Naive thymus-derived CD4-positive, alpha-beta T cell (primary cell): ENCODE results near the gene TMEM129. TPM values are rescaled to one million over a fixed set of nuclear protein-coding genes. Genes with fewer than 3 reads are reported as not detected.
A peak's percentile ranks its signal among the peaks of the same experiment; 100 is the strongest.

ENCODE experiments used
- ATAC-seq: fragments of 150-1000 bp; cut with Tn5 transposase; 2 replicates; pipeline ENCODE4 v1.10.0; 2021; ENCODE audit warnings: mild to moderate bottlenecking, moderate library complexity
- CTCF ChIA-PET: fragments of 350-600 bp; sonication (Branson Sonifier 250); formaldehyde crosslinking; loops from one replicate; lab custom pipeline; 2021; ENCODE audit warnings: antibody characterized with exemption; lab: Charles Lee
- POLR2A ChIA-PET: fragments of 350-600 bp; sonication (Branson Sonifier 250); formaldehyde crosslinking; loops from one replicate; lab custom pipeline; 2021; ENCODE audit warnings: antibody characterized with exemption, inconsistent platforms; lab: Charles Lee
- DNase-seq, 9 donors: peaks; one replicate each; pipeline versions ENCODE4 v3.0.0 to v3.0.0-alpha.2; 2020 to 2022; ENCODE audit warnings: mixed read lengths in 1 of 9
- H3K27ac ChIP-seq: one replicate; pipeline ENCODE4 v1.7.0; 2013; ENCODE audit warnings: mild to moderate bottlenecking, low read depth, low read length, moderate library complexity
- H3K27me3 ChIP-seq, 2 donors: one replicate each; pipeline ENCODE4 v1.7.0; 2013; ENCODE audit warnings: low read length in 2 of 2, mild to moderate bottlenecking in 2 of 2, moderate library complexity in 2 of 2; ENCODE audit not compliant: control insufficient read depth in 2 of 2, insufficient read depth in 2 of 2
- H3K36me3 ChIP-seq, 3 experiments: 1 replicate in 2 of 3; 2 replicates in 1 of 3; pipeline ENCODE4 v1.7.0; 2013; ENCODE audit warnings: low read length in 3 of 3, mild to moderate bottlenecking in 3 of 3, moderate library complexity in 1 of 3; ENCODE audit not compliant: insufficient read depth in 3 of 3, control insufficient read depth in 2 of 3
- H3K4me1 ChIP-seq, 2 donors: one replicate each; pipeline ENCODE4 v1.7.0; 2013; ENCODE audit warnings: low read length in 2 of 2, mild to moderate bottlenecking in 2 of 2, moderate library complexity in 1 of 2; ENCODE audit not compliant: control insufficient read depth in 2 of 2, insufficient read depth in 2 of 2
- H3K4me3 ChIP-seq: 2 replicates; pipeline ENCODE4 v1.7.0; 2013; ENCODE audit warnings: mild to moderate bottlenecking, low read length
- H3K9me3 ChIP-seq, 3 experiments: 1 replicate in 2 of 3; 2 replicates in 1 of 3; pipeline ENCODE4 v1.7.0; 2013; ENCODE audit warnings: low read length in 3 of 3; ENCODE audit not compliant: control insufficient read depth in 2 of 3
- H3K27ac Mint-ChIP-seq, 9 donors: one replicate each; pipeline ENCODE4 v1.8.0; 2020 to 2022; ENCODE audit warnings: mixed read lengths in 9 of 9, mild to moderate bottlenecking in 8 of 9, moderate library complexity in 5 of 9, inconsistent platforms in 2 of 9
- H3K27me3 Mint-ChIP-seq, 5 donors: one replicate each; pipeline ENCODE4 v1.8.0; 2021 to 2022; ENCODE audit warnings: mixed read lengths in 5 of 5, mild to moderate bottlenecking in 1 of 5
- H3K36me3 Mint-ChIP-seq, 5 donors: one replicate each; pipeline ENCODE4 v1.8.0; 2020 to 2022; ENCODE audit warnings: mixed read lengths in 5 of 5, mild to moderate bottlenecking in 3 of 5, inconsistent platforms in 1 of 5
- H3K4me1 Mint-ChIP-seq, 7 donors: one replicate each; pipeline ENCODE4 v1.8.0; 2020 to 2022; ENCODE audit warnings: mixed read lengths in 7 of 7, mild to moderate bottlenecking in 3 of 7, inconsistent platforms in 1 of 7
- H3K4me3 Mint-ChIP-seq, 10 donors: one replicate each; pipeline ENCODE4 v1.8.0; 2020 to 2022; ENCODE audit warnings: mild to moderate bottlenecking in 10 of 10, mixed read lengths in 10 of 10, moderate library complexity in 6 of 10, inconsistent platforms in 2 of 10
- H3K9me3 Mint-ChIP-seq, 11 donors: one replicate each; pipeline ENCODE4 v1.8.0; 2020 to 2022; ENCODE audit warnings: mixed read lengths in 11 of 11, mild to moderate bottlenecking in 4 of 11, inconsistent platforms in 1 of 11, moderate library complexity in 1 of 11
- intact Hi-C, 2 donors: fragments of 100-400 bp; cut with micrococcal nuclease; formaldehyde crosslinking; loops; one replicate each; pipeline ENCODE4 v1.15.1; 2023
- polyA plus RNA-seq, 2 donors: library from polyadenylated mRNA; unstranded; fragments of 300-500 nt; fragmentation: Illumina TruSeq; gene quantifications; one replicate each; pipeline ENCODE4 v1.2.3, GENCODE V29; 2021
- total RNA-seq, 6 experiments: library from RNA in 5 of 6; stranded (reverse) in 5 of 6; gene quantifications; 1 replicate in 5 of 6; 2 replicates in 1 of 6; pipeline ENCODE4 v1.2.3 and lab custom pipeline; 2021 to 2026

The TMEM129 gene
- total RNA-seq, result 10 to 100 TPM; 20.0 to 41.1 (median 26.7) TPM
- polyA plus RNA-seq, result 10 to 100 TPM; 34.9 to 44.7 TPM
- 27.1 reads per million, percentile 57 among the genes with 10 or more reads in this experiment for total RNA-seq (lab: John Stamatoyannopoulos, UW)

- CTCF ChIA-PET, result interaction anchor here (0.5 to 0.9 kb wide), 3 partner anchors 8 to 784 kb away, joined by 3 to 4 read pairs (median 4); no protein-coding TSS in a partner anchor
- Histone ChIP-seq H3K27me3 (no peaks in the 10 kb centered on the region), H3K4me1 (peaks cover 45 to 52% of the 10 kb centered on the region in 2 donors), H3K27ac (peak within 1 kb of the TSS; percentile 88), H3K36me3 (peaks cover 0 to 35% (median 4%) of the 10 kb centered on the region in 3 experiments), H3K9me3 (no peaks in the 10 kb centered on the region), H3K4me3 (peak within 1 kb of the TSS; percentile 70)
- intact Hi-C loops, result loop anchor here (1.0 to 5.0 kb wide), 9 partner anchors 9 to 1241 kb away; partner anchors contain the start of genes NSD2 (in 2 of the 2), SLBP (in 2 of the 2), FAM53A (in 1 of the 2) and GRK4 (in 1 of the 2)
- Mint-ChIP-seq H3K27ac (peak within 1 kb of the TSS; percentile 98 to 100 (median 99)), H3K4me1 (peaks cover 25 to 56% (median 52%) of the 10 kb centered on the region in 7 donors), H3K27me3 (no peaks in the 10 kb centered on the region), H3K36me3 (peaks cover 0 to 30% (median 4%) of the 10 kb centered on the region in 5 donors), H3K4me3 (peak within 1 kb of the TSS; percentile 79 to 97 (median 93)), H3K9me3 (peaks cover 0 to 2% (median 0%) of the 10 kb centered on the region in 11 donors)
- ATAC-seq (peak; percentile 92), DNase-seq (peak; percentile 79 to 97 (median 95))
- POLR2A ChIA-PET, result interaction anchor here (1.0 to 7.4 kb wide), 8 partner anchors 8 to 375 kb away, joined by 3 to 119 read pairs (median 6); partner anchors contain the start of gene SLBP
Measured at GRCh38 chr4:1721003-1721665, at the start of gene TMEM129, which contains the start of gene TACC3. Gene TMEM129, minus strand, starts transcription at chr4:1721323. Its CDS starts 486 bp downstream, at chr4:1720837. Gene TACC3, plus strand, starts transcription at chr4:1721521. Its CDS starts 1,901 bp downstream, at chr4:1723422.

- Mint-ChIP-seq H3K27ac (no peak overlapping the region), H3K36me3 (no peaks in the 10 kb centered on the region), H3K9me3 (no peaks in the 10 kb centered on the region), H3K4me1 (peaks cover 0 to 7% (median 0%) of the 10 kb centered on the region in 7 donors), H3K4me3 (peak overlapping the region in 1 of 10 donors; percentile 23), H3K27me3 (peaks cover 0 to 10% (median 4%) of the 10 kb centered on the region in 5 donors)
- H3K4me1 ChIP-seq, result no peaks in the 10 kb centered on the region
- DNase-seq (no peak), ATAC-seq (no peak)
- intact Hi-C loops, result no loop called here
- H3K36me3 ChIP-seq, result no peaks in the 10 kb centered on the region
- H3K27me3 ChIP-seq, result no peaks in the 10 kb centered on the region
- no peaks in the 10 kb centered on the region for H3K9me3 ChIP-seq
- no peak overlapping the region for H3K4me3 ChIP-seq
- ChIA-PET POLR2A (no interaction called here), CTCF (no interaction called here)
- H3K27ac ChIP-seq, result no peak overlapping the region
Measured at GRCh38 chr4:1770791-1771231, 49.7 kb upstream of the TMEM129 start.

GRCh38 chr4:1770245-1770644, 49.1 kb upstream of the TMEM129 start:
- no peak overlapping the region for H3K4me3 ChIP-seq
- H3K27me3 ChIP-seq, result no peaks in the 10 kb centered on the region
- H3K9me3 ChIP-seq, result no peaks in the 10 kb centered on the region
- no peak overlapping the region for H3K27ac ChIP-seq
- ChIA-PET CTCF (no interaction called here), POLR2A (no interaction called here)
- no peaks in the 10 kb centered on the region for H3K4me1 ChIP-seq
- Mint-ChIP-seq H3K36me3 (no peaks in the 10 kb centered on the region), H3K4me1 (peaks cover 0 to 9% (median 0%) of the 10 kb centered on the region in 7 donors), H3K27ac (no peak overlapping the region), H3K4me3 (peak overlapping the region in 1 of 10 donors; percentile 23), H3K27me3 (peaks cover 3 to 15% (median 9%) of the 10 kb centered on the region in 5 donors), H3K9me3 (no peaks in the 10 kb centered on the region)
- H3K36me3 ChIP-seq, result no peaks in the 10 kb centered on the region
- intact Hi-C loops, result no loop called here
- DNase-seq (no peak), ATAC-seq (no peak)

- H3K27ac ChIP-seq, result no peak overlapping the region
- ChIA-PET CTCF (no interaction called here), POLR2A (no interaction called here)
- H3K27me3 ChIP-seq, result no peaks in the 10 kb centered on the region
- no peak overlapping the region for H3K4me3 Mint-ChIP-seq
- no peak for DNase-seq
- peaks cover 0 to 9% (median 0%) of the 10 kb centered on the region in 7 donors for H3K4me1 Mint-ChIP-seq
- H3K36me3 ChIP-seq, result no peaks in the 10 kb centered on the region
- H3K27ac Mint-ChIP-seq, result no peak overlapping the region
- H3K27me3 Mint-ChIP-seq, result peaks cover 4 to 21% (median 9%) of the 10 kb centered on the region in 5 donors
- no peaks in the 10 kb centered on the region for H3K36me3 Mint-ChIP-seq
- no peaks in the 10 kb centered on the region for H3K4me1 ChIP-seq
- H3K4me3 ChIP-seq, result no peak overlapping the region
- ATAC-seq, result no peak
- no peaks in the 10 kb centered on the region for H3K9me3 ChIP-seq
- intact Hi-C loops, result no loop called here
- H3K9me3 Mint-ChIP-seq, result no peaks in the 10 kb centered on the region
Measured at GRCh38 chr4:1769692-1770091, 48.6 kb upstream of the TMEM129 start.

GRCh38 chr4:1768367-1769034, 47.4 kb upstream of the TMEM129 start:
- intact Hi-C loops, result no loop called here
- Mint-ChIP-seq H3K4me1 (peaks cover 0 to 9% (median 0%) of the 10 kb centered on the region in 7 donors), H3K27ac (no peak overlapping the region), H3K4me3 (peak overlapping the region in 9 of 10 donors; percentile 39 to 82 (median 73)), H3K36me3 (no peaks in the 10 kb centered on the region), H3K27me3 (peaks cover 4 to 29% (median 10%) of the 10 kb centered on the region in 5 donors), H3K9me3 (no peaks in the 10 kb centered on the region)
- Histone ChIP-seq H3K27me3 (no peaks in the 10 kb centered on the region), H3K4me3 (no peak overlapping the region), H3K4me1 (no peaks in the 10 kb centered on the region), H3K9me3 (no peaks in the 10 kb centered on the region), H3K36me3 (no peaks in the 10 kb centered on the region), H3K27ac (no peak overlapping the region)
- DNase-seq (no peak), ATAC-seq (no peak)
- ChIA-PET CTCF (no interaction called here), POLR2A (no interaction called here)

GRCh38 chr4:1767770-1768366, 46.7 kb upstream of the TMEM129 start:
- ChIA-PET POLR2A (no interaction called here), CTCF (no interaction called here)
- Mint-ChIP-seq H3K27ac (no peak overlapping the region), H3K4me3 (peak overlapping the region in 9 of 10 donors; percentile 2 to 82 (median 68)), H3K4me1 (peaks cover 0 to 9% (median 0%) of the 10 kb centered on the region in 7 donors), H3K27me3 (peaks cover 4 to 31% (median 10%) of the 10 kb centered on the region in 5 donors), H3K9me3 (no peaks in the 10 kb centered on the region), H3K36me3 (no peaks in the 10 kb centered on the region)
- ATAC-seq (peak; percentile 39), DNase-seq (peak in 1 of 9 donors; percentile 50)
- H3K9me3 ChIP-seq, result no peaks in the 10 kb centered on the region
- H3K4me3 ChIP-seq, result no peak overlapping the region
- intact Hi-C loops, result loop anchor here in 1 of 2 donors (2.0 kb wide), 1 partner anchor 25 kb away; the partner anchor contains the start of gene FGFR3
- no peaks in the 10 kb centered on the region for H3K4me1 ChIP-seq
- H3K27ac ChIP-seq, result no peak overlapping the region
- no peaks in the 10 kb centered on the region for H3K27me3 ChIP-seq
- H3K36me3 ChIP-seq, result no peaks in the 10 kb centered on the region
